ENCODE data around the gene RPL5.
A peak's percentile ranks its signal among the peaks of the same experiment; 100 is the strongest.

RPL5 gene

DNA sequence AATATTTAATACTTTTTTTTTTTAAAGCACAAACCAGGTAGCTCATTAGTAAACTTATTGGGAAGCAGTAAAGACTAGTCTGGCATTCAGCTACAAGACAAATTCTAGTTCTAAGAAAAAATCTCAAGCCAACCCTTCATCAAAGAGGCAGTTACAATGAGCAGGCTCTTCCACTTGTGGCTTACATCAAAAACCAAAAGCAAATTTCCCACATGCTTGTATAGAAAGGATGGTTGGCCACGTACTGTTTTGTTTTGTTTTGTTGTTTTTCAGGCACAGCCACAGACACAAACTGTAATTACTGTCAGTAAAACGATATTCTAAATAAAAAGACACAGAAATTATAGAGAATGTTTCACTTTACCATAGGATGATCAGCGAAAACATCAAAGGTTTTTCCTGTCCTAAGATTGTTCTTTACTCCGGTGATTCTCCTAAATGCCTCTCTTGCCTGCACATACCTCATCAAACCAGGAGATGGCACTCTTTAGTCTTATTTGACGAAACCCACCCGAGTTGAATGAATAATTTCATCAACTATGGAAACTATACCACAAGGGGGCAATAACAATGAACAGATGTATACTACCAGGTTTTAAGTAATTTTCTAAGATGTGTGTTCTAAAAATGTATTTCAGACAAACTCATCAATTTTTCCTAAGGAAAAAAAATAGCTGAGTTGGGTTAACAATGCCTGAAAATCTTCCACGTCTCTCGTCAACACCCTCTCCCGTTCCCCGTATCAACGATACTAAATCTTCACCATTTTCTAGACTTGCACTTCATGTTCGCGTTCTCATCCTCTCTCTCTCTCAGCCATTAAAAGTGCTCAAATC lies 26.9 kb downstream of the RPL5 start:
- peak; percentile 87 for DNase-seq

DNA sequence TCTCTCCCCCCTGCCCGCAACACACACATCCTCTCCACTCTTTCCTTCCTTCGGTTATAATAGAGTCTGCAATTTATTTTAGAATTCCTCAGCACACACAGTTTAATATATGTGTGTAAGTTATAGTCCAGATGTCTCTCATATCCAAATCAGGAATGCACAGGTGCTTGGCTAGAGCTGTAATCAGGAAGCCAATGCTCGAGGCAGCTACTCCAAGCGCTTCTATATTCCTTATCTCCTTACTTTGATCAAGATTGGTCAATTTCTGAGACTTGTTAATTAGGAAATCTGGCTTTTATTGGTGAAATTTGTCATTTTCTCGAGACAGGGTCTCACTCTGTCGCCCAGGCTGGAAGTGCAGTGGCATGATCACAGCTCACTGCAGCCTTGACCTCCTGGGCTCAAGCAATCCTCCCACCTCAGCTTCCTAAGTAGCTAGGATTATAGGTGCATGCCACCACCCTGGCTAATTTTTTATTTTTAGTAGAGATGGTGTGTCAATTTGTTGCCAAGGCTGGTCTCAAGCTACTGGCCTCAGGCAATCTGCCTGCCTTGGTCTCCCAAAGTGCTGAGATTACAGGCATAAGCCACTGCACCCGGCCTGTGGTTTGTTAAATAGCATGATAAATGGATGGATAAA lies 27.7 kb downstream of the RPL5 start:
- no peak for DNase-seq

DNA sequence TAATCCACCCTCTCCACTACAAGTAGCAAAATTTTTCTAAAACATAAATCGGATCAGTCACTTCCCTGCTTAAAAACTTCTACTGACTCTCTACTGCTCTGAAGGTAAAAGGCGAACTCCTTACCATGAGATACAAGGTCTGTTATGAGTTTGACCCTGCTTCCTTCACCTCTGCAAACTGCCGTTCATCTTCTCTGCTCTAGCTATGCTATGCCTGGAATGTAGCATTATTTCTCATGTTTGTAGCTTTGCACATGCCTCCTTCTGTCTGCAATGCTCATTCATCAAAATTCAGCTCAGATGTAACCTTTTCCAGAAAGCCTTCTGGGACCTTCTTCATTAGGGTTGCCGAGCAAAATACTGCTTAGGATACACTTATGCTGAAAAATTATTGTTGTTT lies 30.8 kb downstream of the RPL5 start:
- DNase-seq = no peak

DNA sequence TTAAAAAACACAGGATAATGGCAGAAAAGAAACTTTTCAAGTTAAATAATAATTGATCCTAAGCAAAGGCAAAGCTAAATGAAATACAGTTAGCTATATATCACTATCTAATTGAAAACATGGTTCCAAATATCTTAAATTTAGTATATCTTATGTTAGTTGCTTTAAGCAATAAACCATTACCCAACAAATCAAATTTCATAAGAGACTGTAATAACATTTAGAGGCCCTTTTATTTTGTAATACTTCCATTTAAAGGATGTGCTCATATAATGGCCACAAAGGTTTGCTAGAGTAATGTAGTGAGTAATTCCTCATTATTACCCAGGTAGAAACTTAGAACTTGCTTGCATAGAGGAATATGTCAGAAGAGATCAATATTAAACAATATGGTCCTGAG lies 32.3 kb downstream of the RPL5 start:
- peak; percentile 61 for DNase-seq

DNA sequence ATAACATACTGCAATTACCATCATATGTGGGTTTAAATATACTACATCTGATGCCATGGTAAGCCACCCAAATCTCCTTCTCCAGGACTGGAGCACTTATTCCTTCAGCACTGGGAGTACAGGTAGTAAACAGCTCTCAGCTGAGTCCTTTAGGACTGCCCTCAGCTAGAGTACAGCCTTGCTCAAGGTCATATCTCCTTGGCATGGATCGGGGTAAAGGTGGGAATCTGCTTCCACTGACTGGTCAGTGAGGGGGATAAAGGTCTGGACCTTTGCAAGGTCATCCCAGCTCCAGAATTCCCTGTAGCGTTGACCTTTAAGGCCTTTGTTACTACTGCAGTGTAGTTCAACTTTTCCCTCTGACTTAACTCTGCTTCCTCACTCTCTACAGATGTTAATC lies 38.8 kb downstream of the RPL5 start:
- DNase-seq = no peak

DNA sequence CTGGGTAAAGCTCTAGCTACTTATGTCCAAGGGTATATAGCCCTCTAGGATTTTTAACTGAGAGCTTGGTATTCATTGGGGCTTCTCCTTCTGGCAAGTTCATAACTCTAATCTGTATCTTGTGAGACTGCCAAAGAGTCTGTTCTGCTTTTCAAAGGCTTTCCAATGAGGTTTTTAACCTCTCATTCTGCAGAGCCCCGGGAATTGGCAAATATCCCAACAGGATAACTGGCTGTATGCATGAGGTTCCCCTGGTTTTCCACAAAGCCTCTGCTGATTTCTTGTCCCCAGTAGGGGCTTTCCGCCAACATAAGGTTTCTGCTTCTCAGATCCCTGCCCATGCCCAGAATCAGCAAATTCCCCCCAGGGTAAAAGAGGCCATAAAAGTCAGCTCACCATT lies 40.9 kb downstream of the RPL5 start:
- no peak for DNase-seq

DNA sequence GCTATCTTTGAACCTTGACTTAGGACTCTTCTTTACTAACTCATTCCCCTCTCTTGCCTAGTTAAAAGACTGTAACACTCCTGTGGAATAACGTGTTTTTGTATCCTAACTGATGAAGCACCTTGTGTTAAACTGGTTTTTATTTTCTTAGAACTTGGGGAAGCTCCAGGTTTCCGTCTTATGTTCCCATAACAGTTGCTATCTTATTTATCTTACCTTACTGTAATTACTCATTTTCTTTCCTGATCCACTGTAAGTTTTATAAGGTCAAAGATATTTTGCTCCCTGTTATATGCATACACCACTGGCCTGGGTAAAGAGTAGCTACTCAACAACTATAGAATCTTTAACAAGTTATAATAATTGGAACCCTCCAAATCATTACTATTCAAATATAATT lies 43.1 kb downstream of the RPL5 start:
- no peak for DNase-seq

DNA sequence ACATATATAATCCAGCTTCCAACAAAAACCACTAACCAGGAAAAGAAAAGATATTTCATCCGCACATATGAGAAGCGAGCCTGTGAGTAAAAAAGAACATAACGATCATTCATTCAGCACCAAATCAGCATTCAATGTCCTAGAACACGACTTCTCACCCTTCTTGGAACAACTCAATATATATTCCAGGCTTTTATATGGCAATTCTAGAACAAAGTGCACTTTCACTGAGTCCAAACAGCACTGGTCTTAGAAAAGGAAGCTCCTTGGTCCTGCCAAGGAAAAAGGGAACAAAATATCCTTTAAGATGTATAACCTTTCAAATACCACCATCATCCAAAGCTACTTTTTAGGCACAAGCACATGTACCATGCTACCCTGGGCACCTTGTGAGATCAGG lies 44.5 kb downstream of the RPL5 start:
- DNase-seq = no peak

DNA sequence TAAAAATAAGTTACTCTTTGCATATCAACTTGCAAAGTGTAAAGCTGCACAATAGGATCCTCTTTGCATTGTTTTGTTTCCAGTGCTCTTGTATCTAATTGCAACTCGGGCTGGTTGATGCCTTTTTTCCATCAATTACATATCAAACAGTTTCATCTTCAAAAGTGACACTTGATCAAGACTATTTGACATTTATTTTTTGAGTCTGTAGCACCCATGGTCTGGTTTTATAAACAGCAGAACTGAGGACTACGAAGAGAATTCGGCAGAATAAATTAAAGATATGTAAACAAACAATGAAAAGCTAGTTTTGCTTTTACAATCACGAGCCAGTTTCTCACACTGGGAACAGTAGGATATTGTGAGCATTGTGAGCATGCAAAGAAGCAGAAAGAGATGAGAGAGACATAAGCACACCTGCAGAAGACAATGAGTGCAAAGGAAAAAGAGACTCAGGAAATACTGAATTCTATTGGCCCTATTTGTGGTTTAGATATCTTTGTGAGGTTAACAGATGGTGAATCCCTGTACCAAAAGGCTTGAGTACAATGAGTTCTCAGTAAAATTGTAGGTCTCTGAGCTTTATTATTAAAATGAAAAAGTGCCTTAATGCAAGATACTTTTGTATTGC lies 45.4 kb downstream of the RPL5 start:
- no peak for DNase-seq

DNA sequence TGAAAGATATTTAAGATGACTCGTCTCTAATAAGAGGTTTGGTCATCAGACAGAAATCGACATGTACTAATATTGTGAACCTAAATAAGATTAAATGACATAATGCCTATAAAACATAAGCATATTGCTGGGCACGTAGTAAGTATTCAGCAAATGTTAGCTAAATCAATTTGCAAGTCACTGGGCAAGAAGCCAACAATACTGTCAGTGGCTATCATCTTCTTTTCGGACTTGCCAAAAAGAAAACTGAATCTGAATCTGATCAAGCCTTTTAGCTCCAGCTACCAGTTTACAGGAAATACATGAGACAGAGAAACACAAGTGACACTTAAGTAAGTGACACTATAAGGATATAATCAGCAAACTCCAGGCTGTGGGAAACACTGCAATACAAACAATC lies 46.0 kb downstream of the RPL5 start:
- DNase-seq = peak; percentile 6

DNA sequence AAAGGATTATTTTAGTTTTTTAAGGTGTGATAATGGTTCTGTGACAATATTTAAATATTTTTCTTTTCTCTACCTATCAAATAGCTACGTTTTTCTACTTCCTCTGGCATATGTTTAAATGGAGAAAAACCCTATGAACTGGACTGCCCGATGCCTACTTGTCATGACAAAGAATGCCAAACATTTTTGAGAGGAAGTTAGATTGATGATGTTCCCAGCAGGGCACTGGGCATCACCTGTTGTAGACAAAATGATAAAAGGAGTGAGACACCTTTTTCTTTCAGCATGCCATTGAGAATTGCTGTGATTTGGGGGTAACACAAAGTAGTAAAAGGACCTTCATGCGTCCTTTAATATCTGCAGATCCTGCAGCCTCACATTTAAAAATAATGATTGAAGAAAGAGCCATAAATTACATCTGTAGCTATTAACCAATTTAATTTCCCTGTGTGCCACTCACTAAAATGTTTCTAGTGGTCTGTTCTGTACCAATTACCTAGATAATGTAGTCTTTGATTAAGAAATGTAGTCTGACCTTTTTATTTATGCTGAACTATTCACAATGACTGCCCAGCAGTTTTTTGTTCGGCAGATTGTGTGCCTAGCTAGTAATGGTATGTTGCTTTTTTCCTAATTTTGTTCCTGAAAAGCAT lies 47.6 kb downstream of the RPL5 start:
- DNase-seq = no peak

DNA sequence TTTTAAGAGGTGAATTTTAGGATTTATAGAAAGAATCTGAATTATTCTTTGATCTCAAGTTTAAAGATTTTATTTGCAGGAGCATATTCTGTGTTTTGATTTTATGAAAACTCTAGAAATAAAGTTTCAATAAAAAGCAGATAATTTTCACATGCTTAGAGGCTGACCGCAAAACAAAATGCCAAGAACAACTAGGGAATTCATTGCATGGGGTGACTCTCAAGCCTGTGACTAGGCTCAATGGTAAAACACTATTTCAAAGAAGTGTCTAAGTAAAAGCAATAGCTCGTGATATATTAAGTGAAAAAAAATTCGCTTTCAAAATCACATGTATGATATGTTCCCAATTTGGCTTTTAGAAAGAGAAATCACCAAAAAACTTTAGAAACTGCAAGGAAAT lies 49.6 kb downstream of the RPL5 start:
- no peak for DNase-seq

DNA sequence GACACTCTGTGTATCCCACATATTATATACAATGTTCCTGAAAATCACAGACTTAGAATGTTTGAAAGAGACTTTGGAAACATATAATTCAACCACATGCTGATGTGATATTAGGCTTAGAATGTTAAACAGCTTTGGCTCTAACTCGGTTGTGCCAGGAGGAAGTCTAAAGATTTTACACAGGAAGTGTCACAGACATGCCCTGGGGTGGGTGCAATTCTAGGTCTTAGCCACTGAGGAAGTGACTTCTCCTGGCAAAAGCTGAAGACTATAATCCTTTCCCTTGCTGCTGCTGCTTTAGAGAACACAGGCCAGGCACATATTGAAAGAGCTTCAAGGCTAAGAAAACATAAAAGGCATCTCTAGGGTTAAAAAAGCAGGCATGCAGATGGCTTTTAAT lies 51.0 kb downstream of the RPL5 start:
- peak; percentile 57 for DNase-seq

DNA sequence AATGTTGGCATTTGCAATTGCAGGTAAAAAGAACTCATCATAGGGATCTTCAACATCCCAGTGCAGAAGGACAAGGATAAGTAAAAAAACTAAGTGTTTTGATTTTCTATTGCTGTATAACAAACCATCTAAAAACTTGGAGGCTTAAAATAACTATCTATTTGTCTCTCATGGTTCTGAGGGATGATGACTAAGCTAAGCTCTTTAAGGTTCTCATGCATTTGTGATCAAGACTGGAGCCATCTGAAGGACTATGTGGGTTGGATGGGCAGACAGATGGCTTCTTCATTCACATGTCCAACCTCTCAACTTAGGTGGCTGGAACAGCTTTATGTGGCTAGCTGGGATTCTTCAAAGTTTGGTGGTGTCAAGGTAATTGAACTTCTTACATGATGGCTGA lies 51.5 kb downstream of the RPL5 start:
- DNase-seq = no peak

DNA sequence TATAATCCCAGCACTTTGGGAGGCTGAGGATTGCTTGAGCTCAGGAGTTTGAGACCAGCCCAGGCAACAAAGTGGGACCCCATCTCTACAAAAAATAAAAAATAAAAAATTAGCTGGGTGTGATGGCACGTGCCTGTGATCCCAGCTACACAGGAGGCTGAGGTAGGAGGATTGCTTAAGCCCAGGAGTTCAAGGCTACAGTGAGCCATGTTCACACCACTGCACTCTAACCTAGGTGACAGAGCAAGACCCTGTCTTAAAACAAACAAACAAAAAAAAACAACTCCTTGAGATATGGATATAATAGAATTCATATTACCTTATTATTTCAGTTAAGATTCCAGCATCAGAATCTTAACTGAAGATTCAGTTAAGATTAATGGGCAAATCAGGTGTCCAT lies 52.4 kb downstream of the RPL5 start:
- DNase-seq = no peak

DNA sequence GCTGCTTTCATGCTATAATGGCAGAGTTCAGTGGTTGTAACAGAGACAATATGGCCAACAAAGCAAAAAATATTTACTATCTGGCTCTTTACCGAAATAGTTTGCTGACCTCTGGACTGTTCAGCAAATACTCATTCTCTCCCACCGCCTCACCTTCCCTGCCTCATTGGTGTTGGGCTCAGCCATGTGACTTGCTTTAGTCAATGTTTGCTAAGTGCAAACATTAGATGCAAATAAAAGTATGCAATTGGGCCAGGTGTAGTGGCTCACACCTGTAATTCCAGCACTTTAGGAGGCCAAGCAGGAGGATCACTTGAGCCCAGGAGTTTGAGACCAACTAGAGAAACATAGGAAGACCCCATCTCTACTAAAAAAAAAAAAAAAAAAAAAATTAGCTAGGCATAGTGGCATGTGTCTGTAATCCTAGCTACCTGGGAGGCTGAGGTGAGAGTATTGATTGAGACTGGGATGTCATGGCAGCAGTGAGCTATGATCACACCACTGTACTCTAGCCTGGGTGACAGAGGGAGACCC lies 55.1 kb downstream of the RPL5 start:
- DNase-seq = no peak

DNA sequence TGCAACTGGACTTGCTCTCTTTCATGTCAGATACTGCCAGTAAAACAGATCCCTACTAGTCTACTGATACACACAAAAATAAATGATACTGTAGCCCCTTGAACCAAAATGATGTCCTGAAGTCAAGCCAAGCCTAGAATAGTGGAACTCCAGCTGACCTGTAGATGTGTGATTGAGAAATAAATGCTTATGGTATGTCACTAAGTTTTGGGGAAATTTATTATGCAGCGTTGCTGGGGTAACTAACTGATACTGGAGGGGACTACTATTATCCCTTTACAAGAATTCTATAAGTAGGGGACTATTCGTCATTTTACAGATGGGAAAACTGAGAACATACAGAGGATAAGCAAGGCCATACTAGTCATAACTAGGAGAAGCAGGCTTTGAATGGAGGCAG lies 55.6 kb downstream of the RPL5 start:
- DNase-seq = no peak
